Activated CD4-positive, alpha-beta memory T cell treated with anti-CD3 and anti-CD28 coated beads, Interleukin-2, amount 10 ng/mL, durations not matched to agents 7 days and 5 days (primary cell): ENCODE data around the gene HS3ST1. TPM values are rescaled to one million over a fixed set of nuclear protein-coding genes. Genes with fewer than 3 reads are reported as not detected.

Experiments
- CTCF ChIA-PET: fragments of 350-600 bp; sonication (Branson Sonifier 250); formaldehyde crosslinking; loops from one replicate; lab custom pipeline; 2021; ENCODE audit warnings: antibody characterized with exemption, inconsistent platforms; lab: Charles Lee
- POLR2A ChIA-PET: fragments of 350-600 bp; sonication (Branson Sonifier 250); formaldehyde crosslinking; loops from one replicate; lab custom pipeline; 2021; ENCODE audit warnings: antibody characterized with exemption; lab: Charles Lee
- DNase-seq: peaks from one replicate; pipeline ENCODE4 v3.0.0-alpha.2; 2020
- H3K27ac Mint-ChIP-seq: one replicate; pipeline ENCODE4 v1.8.0; 2021; ENCODE audit warnings: mild to moderate bottlenecking, mixed read lengths
- H3K27me3 Mint-ChIP-seq: one replicate; pipeline ENCODE4 v1.8.0; 2021; ENCODE audit warnings: mixed read lengths
- H3K36me3 Mint-ChIP-seq: one replicate; pipeline ENCODE4 v1.8.0; 2021; ENCODE audit warnings: low read depth, mixed read lengths
- H3K4me1 Mint-ChIP-seq: one replicate; pipeline ENCODE4 v1.8.0; 2021; ENCODE audit warnings: mixed read lengths
- H3K4me3 Mint-ChIP-seq: one replicate; pipeline ENCODE4 v1.8.0; 2021; ENCODE audit warnings: mild to moderate bottlenecking, mixed read lengths
- H3K9me3 Mint-ChIP-seq: one replicate; pipeline ENCODE4 v1.8.0; 2021; ENCODE audit warnings: mixed read lengths
- total RNA-seq, 2 experiments: library from RNA; stranded (reverse); gene quantifications; one replicate each; pipeline ENCODE4 v1.2.3, GENCODE V29; 2021

Gene HS3ST1
- total RNA-seq, 2 experiments from 2014 or later = not detected

- Mint-ChIP-seq H3K9me3 (peaks cover 8% of the 10 kb centered on the region), H3K27ac (no peak overlapping the region), H3K36me3 (no peaks in the 10 kb centered on the region), H3K4me3 (no peak overlapping the region), H3K4me1 (peaks cover 4% of the 10 kb centered on the region), H3K27me3 (peaks cover 10% of the 10 kb centered on the region)
- ChIA-PET CTCF (no interaction called here), POLR2A (no interaction called here)
- no peak for DNase-seq
Measured at GRCh38 chr4:11455201-11455835, 26.6 kb upstream of the HS3ST1 start.

- CTCF ChIA-PET = no interaction called here
- Mint-ChIP-seq H3K36me3 (no peaks in the 10 kb centered on the region), H3K4me3 (no peak overlapping the region), H3K27me3 (peaks cover 7% of the 10 kb centered on the region), H3K27ac (no peak overlapping the region), H3K4me1 (peaks cover 4% of the 10 kb centered on the region), H3K9me3 (peaks cover 2% of the 10 kb centered on the region)
- POLR2A ChIA-PET = no interaction called here
- no peak for DNase-seq
Measured at GRCh38 chr4:11451716-11452115, 23.0 kb upstream of the HS3ST1 start.

- H3K27me3 Mint-ChIP-seq = peaks cover 5% of the 10 kb centered on the region
- no peak overlapping the region for H3K4me3 Mint-ChIP-seq
- DNase-seq = no peak
- no peaks in the 10 kb centered on the region for H3K36me3 Mint-ChIP-seq
- POLR2A ChIA-PET = no interaction called here
- no peaks in the 10 kb centered on the region for H3K4me1 Mint-ChIP-seq
- H3K27ac Mint-ChIP-seq = no peak overlapping the region
- H3K9me3 Mint-ChIP-seq = peaks cover 2% of the 10 kb centered on the region
- CTCF ChIA-PET = interaction anchor here (0.6 to 1.0 kb wide), 2 partner anchors 17 to 895 kb away, joined by 3 read pairs; no protein-coding TSS in a partner anchor
Measured at GRCh38 chr4:11446155-11446811, 17.6 kb upstream of the HS3ST1 start.

GRCh38 chr4:11441194-11441556, 12.5 kb upstream of the HS3ST1 start:
- ChIA-PET CTCF (no interaction called here), POLR2A (no interaction called here)
- DNase-seq = no peak
- Mint-ChIP-seq H3K4me3 (no peak overlapping the region), H3K36me3 (no peaks in the 10 kb centered on the region), H3K9me3 (no peaks in the 10 kb centered on the region), H3K4me1 (no peaks in the 10 kb centered on the region), H3K27me3 (no peaks in the 10 kb centered on the region), H3K27ac (no peak overlapping the region)

GRCh38 chr4:11440481-11441193, 11.9 kb upstream of the HS3ST1 start:
- no peaks in the 10 kb centered on the region for H3K4me1 Mint-ChIP-seq
- H3K27me3 Mint-ChIP-seq = no peaks in the 10 kb centered on the region
- no peaks in the 10 kb centered on the region for H3K9me3 Mint-ChIP-seq
- ChIA-PET CTCF (no interaction called here), POLR2A (no interaction called here)
- no peak for DNase-seq
- H3K4me3 Mint-ChIP-seq = no peak overlapping the region
- H3K36me3 Mint-ChIP-seq = no peaks in the 10 kb centered on the region
- H3K27ac Mint-ChIP-seq = no peak overlapping the region

- CTCF ChIA-PET = no interaction called here
- Mint-ChIP-seq H3K36me3 (no peaks in the 10 kb centered on the region), H3K27me3 (peaks cover 2% of the 10 kb centered on the region), H3K4me1 (no peaks in the 10 kb centered on the region), H3K27ac (no peak overlapping the region), H3K4me3 (no peak overlapping the region), H3K9me3 (no peaks in the 10 kb centered on the region)
- no peak for DNase-seq
- POLR2A ChIA-PET = no interaction called here
Measured at GRCh38 chr4:11439836-11440235, 11.1 kb upstream of the HS3ST1 start.

- H3K36me3 Mint-ChIP-seq = no peaks in the 10 kb centered on the region
- H3K27ac Mint-ChIP-seq = no peak overlapping the region
- CTCF ChIA-PET = no interaction called here
Measured at GRCh38 chr4:11438647-11439046, 10.0 kb upstream of the HS3ST1 start.

GRCh38 chr4:11436673-11437072, 8.0 kb upstream of the HS3ST1 start:
- H3K27ac Mint-ChIP-seq = no peak overlapping the region
- H3K36me3 Mint-ChIP-seq = no peaks in the 10 kb centered on the region
- POLR2A ChIA-PET = no interaction called here

More at GRCh38 chr4:11438647-11439046, 10.0 kb upstream of the HS3ST1 start:
- POLR2A ChIA-PET = no interaction called here
- H3K4me1 Mint-ChIP-seq = no peaks in the 10 kb centered on the region
- no peak for DNase-seq
- peaks cover 2% of the 10 kb centered on the region for H3K27me3 Mint-ChIP-seq
- H3K9me3 Mint-ChIP-seq = no peaks in the 10 kb centered on the region
- no peak overlapping the region for H3K4me3 Mint-ChIP-seq

GRCh38 chr4:11436084-11436483, 7.4 kb upstream of the HS3ST1 start:
- H3K27me3 Mint-ChIP-seq = peaks cover 17% of the 10 kb centered on the region
- no peaks in the 10 kb centered on the region for H3K36me3 Mint-ChIP-seq
- no peaks in the 10 kb centered on the region for H3K4me1 Mint-ChIP-seq
- ChIA-PET POLR2A (no interaction called here), CTCF (interaction anchor here (1.6 kb wide), 2 partner anchors 10 to 12 kb away, joined by 4 to 7 read pairs; no protein-coding TSS in a partner anchor)
- no peak overlapping the region for H3K27ac Mint-ChIP-seq
- H3K4me3 Mint-ChIP-seq = no peak overlapping the region
- DNase-seq = no peak
- no peaks in the 10 kb centered on the region for H3K9me3 Mint-ChIP-seq

More at GRCh38 chr4:11436673-11437072, 8.0 kb upstream of the HS3ST1 start:
- Mint-ChIP-seq H3K9me3 (no peaks in the 10 kb centered on the region), H3K4me3 (no peak overlapping the region), H3K27me3 (peaks cover 11% of the 10 kb centered on the region), H3K4me1 (no peaks in the 10 kb centered on the region)
- CTCF ChIA-PET = interaction anchor here (1.6 kb wide), 2 partner anchors 10 to 12 kb away, joined by 4 to 7 read pairs; no protein-coding TSS in a partner anchor
- no peak for DNase-seq

GRCh38 chr4:11435557-11435956, 6.9 kb upstream of the HS3ST1 start:
- no peak for DNase-seq
- Mint-ChIP-seq H3K27ac (no peak overlapping the region), H3K4me3 (no peak overlapping the region), H3K36me3 (no peaks in the 10 kb centered on the region), H3K9me3 (no peaks in the 10 kb centered on the region), H3K4me1 (no peaks in the 10 kb centered on the region), H3K27me3 (peaks cover 22% of the 10 kb centered on the region)
- ChIA-PET CTCF (interaction anchor here (0.8 to 1.6 kb wide), 3 partner anchors 9 to 11 kb away, joined by 3 to 7 read pairs (median 4); no protein-coding TSS in a partner anchor), POLR2A (no interaction called here)

- peaks cover 13% of the 10 kb centered on the region for H3K4me1 Mint-ChIP-seq
- H3K4me3 Mint-ChIP-seq = no peak overlapping the region
- DNase-seq = no peak
- H3K27ac Mint-ChIP-seq = no peak overlapping the region
- POLR2A ChIA-PET = no interaction called here
- peaks cover 55% of the 10 kb centered on the region for H3K27me3 Mint-ChIP-seq
- CTCF ChIA-PET = interaction anchor here (0.7 kb wide), 1 partner anchor 178 kb away, joined by 3 read pairs; no protein-coding TSS in a partner anchor
- H3K36me3 Mint-ChIP-seq = no peaks in the 10 kb centered on the region
- no peaks in the 10 kb centered on the region for H3K9me3 Mint-ChIP-seq
Measured at GRCh38 chr4:11431111-11431510, 2.4 kb upstream of the HS3ST1 start.

- CTCF ChIA-PET = interaction anchor here (0.7 kb wide), 1 partner anchor 177 kb away, joined by 3 read pairs; no protein-coding TSS in a partner anchor
- no peaks in the 10 kb centered on the region for H3K9me3 Mint-ChIP-seq
- H3K36me3 Mint-ChIP-seq = no peaks in the 10 kb centered on the region
- H3K27me3 Mint-ChIP-seq = peaks cover 57% of the 10 kb centered on the region
- no peak for DNase-seq
- H3K4me1 Mint-ChIP-seq = peaks cover 13% of the 10 kb centered on the region
- no peak overlapping the region for H3K4me3 Mint-ChIP-seq
- no peak overlapping the region for H3K27ac Mint-ChIP-seq
- POLR2A ChIA-PET = no interaction called here
Measured at GRCh38 chr4:11430536-11430935, 1.8 kb upstream of the HS3ST1 start.

GRCh38 chr4:11429699-11430045, 978 bp upstream of the HS3ST1 start:
- H3K27ac Mint-ChIP-seq = no peak overlapping the region
- ChIA-PET POLR2A (no interaction called here), CTCF (interaction anchor here (0.6 to 1.5 kb wide), 5 partner anchors 17 to 988 kb away, joined by 3 to 6 read pairs (median 3); no protein-coding TSS in a partner anchor)
- H3K4me3 Mint-ChIP-seq = peak overlapping the region; percentile 53
- H3K27me3 Mint-ChIP-seq = peaks cover 55% of the 10 kb centered on the region
- H3K36me3 Mint-ChIP-seq = no peaks in the 10 kb centered on the region
- peaks cover 13% of the 10 kb centered on the region for H3K4me1 Mint-ChIP-seq
- DNase-seq = no peak
- H3K9me3 Mint-ChIP-seq = no peaks in the 10 kb centered on the region
